Duodenal mucosa (tissue), 2 donors: ENCODE measurements around the gene NBEA.

Source experiments
- H3K27ac ChIP-seq: one replicate; pipeline ENCODE4 v1.7.0; 2013; ENCODE audit warnings: low read depth, low read length
- H3K27me3 ChIP-seq, 2 donors: one replicate each; pipeline ENCODE4 v1.7.0; 2013; ENCODE audit warnings: low read length in 2 of 2, control low read depth in 1 of 2; ENCODE audit not compliant: insufficient read depth in 2 of 2, control insufficient read depth in 1 of 2
- H3K36me3 ChIP-seq, 2 donors: one replicate each; pipeline ENCODE4 v1.7.0; 2013; ENCODE audit warnings: low read length in 2 of 2, control low read depth in 1 of 2; ENCODE audit not compliant: insufficient read depth in 2 of 2, control insufficient read depth in 1 of 2
- H3K4me1 ChIP-seq, 2 donors: one replicate each; pipeline ENCODE4 v1.7.0; 2013; ENCODE audit warnings: low read length in 2 of 2, control low read depth in 1 of 2; ENCODE audit not compliant: insufficient read depth in 2 of 2, control insufficient read depth in 1 of 2
- H3K4me3 ChIP-seq, 2 donors: one replicate each; pipeline ENCODE4 v1.7.0; 2013; ENCODE audit warnings: low read length in 2 of 2, low read depth in 1 of 2
- H3K9ac ChIP-seq, 2 donors: one replicate each; pipeline ENCODE4 v1.7.0; 2013; ENCODE audit warnings: low read length in 2 of 2, low read depth in 1 of 2
- H3K9me3 ChIP-seq, 2 donors: one replicate each; pipeline ENCODE4 v1.7.0; 2013; ENCODE audit warnings: low read length in 2 of 2, control low read depth in 1 of 2; ENCODE audit not compliant: control insufficient read depth in 1 of 2

Gene NBEA

GRCh38 chr13:35292329-35292728, 350.3 kb downstream of the NBEA start:
- no peaks in the 10 kb centered on the region for H3K27me3 ChIP-seq
- H3K36me3 ChIP-seq: no peaks in the 10 kb centered on the region
- H3K4me3 ChIP-seq: no peak overlapping the region
- no peak overlapping the region for H3K9ac ChIP-seq
- no peaks in the 10 kb centered on the region for H3K4me1 ChIP-seq
- no peak overlapping the region for H3K27ac ChIP-seq
- no peaks in the 10 kb centered on the region for H3K9me3 ChIP-seq

- H3K27ac ChIP-seq: no peak overlapping the region
- H3K27me3 ChIP-seq: no peaks in the 10 kb centered on the region
- no peaks in the 10 kb centered on the region for H3K9me3 ChIP-seq
- no peaks in the 10 kb centered on the region for H3K4me1 ChIP-seq
- H3K9ac ChIP-seq: no peak overlapping the region
- H3K36me3 ChIP-seq: no peaks in the 10 kb centered on the region
- no peak overlapping the region for H3K4me3 ChIP-seq
Observed at GRCh38 chr13:35293579-35294226, 351.6 kb downstream of the NBEA start.

- Histone ChIP-seq H3K9ac (no peak overlapping the region), H3K27ac (no peak overlapping the region), H3K4me3 (no peak overlapping the region), H3K9me3 (no peaks in the 10 kb centered on the region), H3K27me3 (no peaks in the 10 kb centered on the region), H3K36me3 (no peaks in the 10 kb centered on the region), H3K4me1 (no peaks in the 10 kb centered on the region)
Observed at GRCh38 chr13:35309706-35310105, 367.6 kb downstream of the NBEA start.

- Histone ChIP-seq H3K27ac (no peak overlapping the region), H3K4me3 (no peak overlapping the region), H3K36me3 (no peaks in the 10 kb centered on the region), H3K9ac (no peak overlapping the region), H3K9me3 (peaks cover 0 to 3% of the 10 kb centered on the region in 2 donors), H3K4me1 (no peaks in the 10 kb centered on the region), H3K27me3 (no peaks in the 10 kb centered on the region)
Observed at GRCh38 chr13:35332134-35332533, 390.1 kb downstream of the NBEA start.

- H3K36me3 ChIP-seq: no peaks in the 10 kb centered on the region
- peaks cover 0 to 3% of the 10 kb centered on the region in 2 donors for H3K9me3 ChIP-seq
- no peaks in the 10 kb centered on the region for H3K27me3 ChIP-seq
- no peak overlapping the region for H3K4me3 ChIP-seq
- H3K4me1 ChIP-seq: no peaks in the 10 kb centered on the region
- H3K9ac ChIP-seq: no peak overlapping the region
- no peak overlapping the region for H3K27ac ChIP-seq
Observed at GRCh38 chr13:35333157-35333556, 391.1 kb downstream of the NBEA start.

- H3K4me1 ChIP-seq: no peaks in the 10 kb centered on the region
- no peak overlapping the region for H3K9ac ChIP-seq
- no peaks in the 10 kb centered on the region for H3K9me3 ChIP-seq
- H3K27me3 ChIP-seq: no peaks in the 10 kb centered on the region
- H3K27ac ChIP-seq: no peak overlapping the region
- no peaks in the 10 kb centered on the region for H3K36me3 ChIP-seq
- H3K4me3 ChIP-seq: no peak overlapping the region
Observed at GRCh38 chr13:35342440-35342839, 400.4 kb downstream of the NBEA start.

GRCh38 chr13:35343417-35343816, 401.3 kb downstream of the NBEA start:
- no peak overlapping the region for H3K27ac ChIP-seq
- H3K9me3 ChIP-seq: no peaks in the 10 kb centered on the region
- no peaks in the 10 kb centered on the region for H3K27me3 ChIP-seq
- no peak overlapping the region for H3K4me3 ChIP-seq
- H3K36me3 ChIP-seq: no peaks in the 10 kb centered on the region
- no peaks in the 10 kb centered on the region for H3K4me1 ChIP-seq
- H3K9ac ChIP-seq: no peak overlapping the region

GRCh38 chr13:35345992-35346391, 403.9 kb downstream of the NBEA start:
- Histone ChIP-seq H3K36me3 (no peaks in the 10 kb centered on the region), H3K27me3 (no peaks in the 10 kb centered on the region), H3K4me3 (no peak overlapping the region), H3K27ac (no peak overlapping the region), H3K4me1 (peaks cover 0 to 11% of the 10 kb centered on the region in 2 donors), H3K9me3 (no peaks in the 10 kb centered on the region), H3K9ac (no peak overlapping the region)

- no peak overlapping the region for H3K27ac ChIP-seq
- no peak overlapping the region for H3K9ac ChIP-seq
- H3K9me3 ChIP-seq: no peaks in the 10 kb centered on the region
- no peaks in the 10 kb centered on the region for H3K36me3 ChIP-seq
- no peak overlapping the region for H3K4me3 ChIP-seq
- no peaks in the 10 kb centered on the region for H3K27me3 ChIP-seq
- H3K4me1 ChIP-seq: peaks cover 0 to 11% of the 10 kb centered on the region in 2 donors
Observed at GRCh38 chr13:35346494-35346893, 404.4 kb downstream of the NBEA start.

GRCh38 chr13:35347679-35348205, 405.7 kb downstream of the NBEA start:
- H3K9me3 ChIP-seq: no peaks in the 10 kb centered on the region
- H3K9ac ChIP-seq: no peak overlapping the region
- H3K27ac ChIP-seq: no peak overlapping the region
- no peak overlapping the region for H3K4me3 ChIP-seq
- no peaks in the 10 kb centered on the region for H3K36me3 ChIP-seq
- H3K4me1 ChIP-seq: peaks cover 0 to 11% of the 10 kb centered on the region in 2 donors
- no peaks in the 10 kb centered on the region for H3K27me3 ChIP-seq
